ENCODE data around the gene DHX16. TPM values are rescaled to one million over a fixed set of nuclear protein-coding genes. Genes with fewer than 3 reads are reported as not detected.
A peak's percentile ranks its signal among the peaks of the same experiment; 100 is the strongest.

DHX16 gene
- total RNA-seq, 1 donor from 2014 or later = 26.9 TPM

DNA sequence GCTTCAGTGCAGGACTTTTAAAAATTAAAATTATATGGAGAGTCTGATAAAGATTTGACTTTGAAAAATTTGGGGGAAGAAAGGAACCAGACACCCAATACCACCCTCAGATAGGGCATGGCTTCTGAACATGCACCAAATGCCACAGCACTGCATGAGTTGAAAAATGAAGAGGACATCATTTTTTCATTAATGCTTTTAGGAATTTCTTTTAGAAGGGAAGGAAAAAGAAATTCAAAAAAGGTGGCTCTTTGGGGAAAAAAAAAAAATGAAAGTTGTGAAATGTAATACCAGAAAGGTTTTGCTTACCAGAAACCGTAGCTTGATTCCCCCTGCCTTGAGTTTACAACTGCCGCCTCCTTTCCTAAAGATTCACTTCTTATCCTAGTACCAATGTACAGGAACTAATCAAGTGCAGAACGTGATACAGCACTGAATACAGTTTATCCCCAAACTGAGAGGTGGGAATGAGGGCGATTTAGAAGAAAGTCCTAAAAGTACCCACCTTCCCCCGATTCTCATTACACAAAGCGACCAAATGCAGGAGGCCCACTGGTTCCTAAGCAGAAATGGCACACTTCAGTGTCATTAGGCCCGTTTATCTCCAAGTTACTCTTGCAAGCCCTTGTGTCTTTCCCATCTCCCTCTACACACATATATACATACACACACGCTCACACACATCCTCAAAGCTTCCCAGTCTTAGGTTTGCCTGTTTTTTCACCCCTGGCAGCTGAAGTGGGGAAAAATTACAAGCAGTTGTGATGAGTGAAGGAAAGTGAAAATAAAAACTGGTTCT lies 58.6 kb downstream of the DHX16 start:
- Mint-ChIP-seq H3K27ac (ENCODE audit: unreplicated experiment) (peak overlapping the region; percentile 99), H3K9me3 (ENCODE audit: unreplicated experiment) (peaks cover 32% of the 10 kb centered on the region), H3K36me3 (ENCODE audit: unreplicated experiment) (peaks cover 10% of the 10 kb centered on the region), H3K27me3 (ENCODE audit: unreplicated experiment) (peaks cover 28% of the 10 kb centered on the region), H3K4me1 (ENCODE audit: low read depth, unreplicated experiment) (peaks cover 30% of the 10 kb centered on the region), H3K4me3 (ENCODE audit: unreplicated experiment) (peak overlapping the region; percentile 97)
- TF ChIP-seq, protein P1, sequence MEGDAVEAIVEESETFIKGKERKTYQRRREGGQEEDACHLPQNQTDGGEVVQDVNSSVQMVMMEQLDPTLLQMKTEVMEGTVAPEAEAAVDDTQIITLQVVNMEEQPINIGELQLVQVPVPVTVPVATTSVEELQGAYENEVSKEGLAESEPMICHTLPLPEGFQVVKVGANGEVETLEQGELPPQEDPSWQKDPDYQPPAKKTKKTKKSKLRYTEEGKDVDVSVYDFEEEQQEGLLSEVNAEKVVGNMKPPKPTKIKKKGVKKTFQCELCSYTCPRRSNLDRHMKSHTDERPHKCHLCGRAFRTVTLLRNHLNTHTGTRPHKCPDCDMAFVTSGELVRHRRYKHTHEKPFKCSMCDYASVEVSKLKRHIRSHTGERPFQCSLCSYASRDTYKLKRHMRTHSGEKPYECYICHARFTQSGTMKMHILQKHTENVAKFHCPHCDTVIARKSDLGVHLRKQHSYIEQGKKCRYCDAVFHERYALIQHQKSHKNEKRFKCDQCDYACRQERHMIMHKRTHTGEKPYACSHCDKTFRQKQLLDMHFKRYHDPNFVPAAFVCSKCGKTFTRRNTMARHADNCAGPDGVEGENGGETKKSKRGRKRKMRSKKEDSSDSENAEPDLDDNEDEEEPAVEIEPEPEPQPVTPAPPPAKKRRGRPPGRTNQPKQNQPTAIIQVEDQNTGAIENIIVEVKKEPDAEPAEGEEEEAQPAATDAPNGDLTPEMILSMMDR (IDR thresholded peaks at IDR 0.05; ENCODE audit: partially characterized antibody, unreplicated experiment) = no peak
- DNase-seq = no peak

GRCh38 chr6:30613251-30614043 lies 59.4 kb downstream of the DHX16 start:
- Mint-ChIP-seq H3K4me3 (ENCODE audit: unreplicated experiment) (peak overlapping the region; percentile 97), H3K27me3 (ENCODE audit: unreplicated experiment) (peaks cover 28% of the 10 kb centered on the region), H3K36me3 (ENCODE audit: unreplicated experiment) (peaks cover 10% of the 10 kb centered on the region), H3K27ac (ENCODE audit: unreplicated experiment) (peak overlapping the region; percentile 99), H3K4me1 (ENCODE audit: low read depth, unreplicated experiment) (peaks cover 28% of the 10 kb centered on the region), H3K9me3 (ENCODE audit: unreplicated experiment) (peaks cover 32% of the 10 kb centered on the region)
- no peak for DNase-seq
- TF ChIP-seq, protein P1 (IDR thresholded peaks at IDR 0.05; ENCODE audit: partially characterized antibody, unreplicated experiment) = no peak

DNA sequence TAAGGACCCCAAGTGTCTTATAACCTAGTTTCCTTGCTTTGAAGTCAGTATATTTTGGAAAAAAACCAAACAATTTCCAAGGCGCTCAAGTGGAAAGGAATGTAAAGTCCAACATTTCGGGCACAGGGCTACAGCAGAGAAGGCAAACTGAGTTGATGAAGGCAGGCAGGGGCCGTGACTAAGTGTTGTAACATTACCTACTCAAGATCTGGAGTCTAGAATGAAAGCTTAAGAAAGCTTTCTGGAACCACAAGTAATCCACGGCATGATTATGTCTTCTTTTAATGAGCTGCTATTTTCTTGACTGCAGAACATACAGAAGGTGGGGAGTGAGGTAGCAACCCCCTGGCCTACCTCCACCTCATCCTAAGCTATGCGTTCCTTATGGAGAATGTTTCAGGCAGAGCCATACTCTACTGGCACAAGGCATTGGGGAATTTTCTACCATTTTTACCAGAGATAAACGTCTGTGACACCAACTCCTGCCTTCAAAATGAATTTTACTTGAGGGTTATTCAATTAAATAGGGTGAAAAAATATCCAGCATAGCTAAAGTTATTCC lies 60.0 kb downstream of the DHX16 start:
- DNase-seq = no peak
- H3K9me3 Mint-ChIP-seq (ENCODE audit: unreplicated experiment) = peaks cover 29% of the 10 kb centered on the region
- H3K27ac Mint-ChIP-seq (ENCODE audit: unreplicated experiment) = peak overlapping the region; percentile 53
- peaks cover 28% of the 10 kb centered on the region for H3K4me1 Mint-ChIP-seq (ENCODE audit: low read depth, unreplicated experiment)
- peaks cover 25% of the 10 kb centered on the region for H3K27me3 Mint-ChIP-seq (ENCODE audit: unreplicated experiment)
- TF ChIP-seq, protein P1 (IDR thresholded peaks at IDR 0.05; ENCODE audit: partially characterized antibody, unreplicated experiment) = no peak
- peaks cover 10% of the 10 kb centered on the region for H3K36me3 Mint-ChIP-seq (ENCODE audit: unreplicated experiment)
- peak overlapping the region; percentile 63 for H3K4me3 Mint-ChIP-seq (ENCODE audit: unreplicated experiment)

GRCh38 chr6:30612213-30612612 lies 60.6 kb downstream of the DHX16 start:
- Mint-ChIP-seq H3K36me3 (ENCODE audit: unreplicated experiment) (peaks cover 10% of the 10 kb centered on the region), H3K27ac (ENCODE audit: unreplicated experiment) (peak overlapping the region; percentile 14), H3K9me3 (ENCODE audit: unreplicated experiment) (peaks cover 27% of the 10 kb centered on the region), H3K4me1 (ENCODE audit: low read depth, unreplicated experiment) (peaks cover 28% of the 10 kb centered on the region), H3K27me3 (ENCODE audit: unreplicated experiment) (peaks cover 20% of the 10 kb centered on the region), H3K4me3 (ENCODE audit: unreplicated experiment) (peak overlapping the region; percentile 23)
- DNase-seq = no peak
- TF ChIP-seq, protein P1 (IDR thresholded peaks at IDR 0.05; ENCODE audit: partially characterized antibody, unreplicated experiment) = no peak
